Prostate gland (tissue), 2 donors: ENCODE data around the gene DPYSL5.

Source experiments
- CTCF ChIP-seq, 4 experiments: fragments of 200-600 bp in 2 of 4; fragments of 450-650 bp in 2 of 4; sonication (generic) in 2 of 4; IDR thresholded peaks; 1 replicate in 3 of 4; 2 replicates in 1 of 4; pipeline ENCODE4 v1.5.1; 2016 to 2019; ENCODE audit warnings: antibody characterized with exemption in 4 of 4, mild to moderate bottlenecking in 2 of 4, moderate library complexity in 2 of 4
- POLR2A ChIP-seq: fragments of 450-650 bp; IDR thresholded peaks from one replicate; pipeline ENCODE4 v1.6.1; 2016; ENCODE audit warnings: antibody characterized with exemption, mild to moderate bottlenecking
- POLR2AphosphoS5 ChIP-seq: sonication (generic); formaldehyde crosslinking; IDR thresholded peaks from one replicate; pipeline ENCODE4 v1.6.1; 2017; ENCODE audit warnings: antibody characterized with exemption

- TF ChIP-seq CTCF (IDR thresholded peaks at IDR 0.05) (peak in 3 of 4 experiments; percentile 25 to 60 (median 49)), POLR2A (no peak), POLR2AphosphoS5 (peak; percentile 91)
Observed at GRCh38 chr2:26982102-26982742, 134.3 kb downstream of the DPYSL5 start.
